GM10248 (cell line): ENCODE results near the gene GPC6.

Experiments used
- CTCF ChIA-PET: fragments of 300-600 bp; sonication (Branson Sonifier 250); formaldehyde crosslinking; extraction: SDS; loops from one replicate; lab custom pipeline; 2021; ENCODE audit warnings: antibody characterized with exemption; lab: Yijun Ruan, JAX
- POLR2A ChIA-PET: fragments of 350-650 bp; sonication (Branson Sonifier 250); formaldehyde crosslinking; extraction: SDS; loops from one replicate; lab custom pipeline; 2020; ENCODE audit warnings: antibody characterized with exemption; lab: Yijun Ruan, JAX
- DNase-seq: peaks from one replicate; pipeline ENCODE4 v3.0.0; 2012; ENCODE audit errors: extremely low spot score
- TF ChIP-seq, protein P1 (sequence below): IDR thresholded peaks from 2 replicates; pipeline ENCODE4 v1.5.1; 2012; ENCODE audit warnings: mild to moderate bottlenecking, low read depth; ENCODE audit errors: extremely low read depth, missing control alignments, control extremely low read depth

GPC6 gene

DNA sequence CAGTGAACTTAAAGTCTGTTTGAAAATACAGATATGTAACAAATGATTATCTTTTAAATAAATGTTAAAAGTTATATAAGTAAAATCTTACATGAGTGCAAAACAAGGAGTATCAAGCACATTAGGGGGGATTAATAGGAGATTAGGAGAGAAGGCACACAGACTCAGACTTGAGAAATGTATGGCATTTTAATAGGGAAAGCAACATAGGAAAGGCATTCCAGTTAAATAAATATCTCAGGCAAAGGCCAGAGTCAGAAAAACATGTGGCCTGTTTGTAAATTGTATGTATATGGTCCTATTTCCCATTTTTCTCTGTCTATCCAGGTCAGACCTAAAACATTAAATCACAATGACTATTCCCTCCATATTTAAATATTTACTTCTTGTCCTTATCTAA is 462.7 kb downstream of the GPC6 start:
- ChIA-PET CTCF (no interaction called here), POLR2A (no interaction called here)
- TF ChIP-seq, protein P1, sequence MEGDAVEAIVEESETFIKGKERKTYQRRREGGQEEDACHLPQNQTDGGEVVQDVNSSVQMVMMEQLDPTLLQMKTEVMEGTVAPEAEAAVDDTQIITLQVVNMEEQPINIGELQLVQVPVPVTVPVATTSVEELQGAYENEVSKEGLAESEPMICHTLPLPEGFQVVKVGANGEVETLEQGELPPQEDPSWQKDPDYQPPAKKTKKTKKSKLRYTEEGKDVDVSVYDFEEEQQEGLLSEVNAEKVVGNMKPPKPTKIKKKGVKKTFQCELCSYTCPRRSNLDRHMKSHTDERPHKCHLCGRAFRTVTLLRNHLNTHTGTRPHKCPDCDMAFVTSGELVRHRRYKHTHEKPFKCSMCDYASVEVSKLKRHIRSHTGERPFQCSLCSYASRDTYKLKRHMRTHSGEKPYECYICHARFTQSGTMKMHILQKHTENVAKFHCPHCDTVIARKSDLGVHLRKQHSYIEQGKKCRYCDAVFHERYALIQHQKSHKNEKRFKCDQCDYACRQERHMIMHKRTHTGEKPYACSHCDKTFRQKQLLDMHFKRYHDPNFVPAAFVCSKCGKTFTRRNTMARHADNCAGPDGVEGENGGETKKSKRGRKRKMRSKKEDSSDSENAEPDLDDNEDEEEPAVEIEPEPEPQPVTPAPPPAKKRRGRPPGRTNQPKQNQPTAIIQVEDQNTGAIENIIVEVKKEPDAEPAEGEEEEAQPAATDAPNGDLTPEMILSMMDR, result no peak
- no peak for DNase-seq

DNA sequence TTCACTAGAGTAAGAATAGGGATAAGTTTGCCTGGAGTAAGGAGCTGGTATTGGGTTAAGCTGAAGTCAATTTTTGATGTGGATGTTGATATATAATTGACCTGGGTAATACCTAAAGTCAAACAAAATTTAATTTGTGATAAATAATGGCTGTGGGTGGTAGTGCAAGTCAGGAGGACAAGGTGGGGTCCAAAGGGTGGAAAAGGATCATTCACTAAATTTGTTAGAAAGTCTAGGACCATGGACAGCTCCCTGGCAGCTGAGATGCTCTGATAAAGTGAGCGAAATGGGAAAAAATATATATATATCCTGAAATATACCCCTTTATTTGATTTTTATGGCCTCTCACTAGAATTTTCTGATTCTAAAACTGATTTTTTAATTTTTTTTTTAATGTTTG is 463.5 kb downstream of the GPC6 start:
- ChIA-PET POLR2A (no interaction called here), CTCF (no interaction called here)
- TF ChIP-seq, protein P1, result no peak
- DNase-seq, result no peak

DNA sequence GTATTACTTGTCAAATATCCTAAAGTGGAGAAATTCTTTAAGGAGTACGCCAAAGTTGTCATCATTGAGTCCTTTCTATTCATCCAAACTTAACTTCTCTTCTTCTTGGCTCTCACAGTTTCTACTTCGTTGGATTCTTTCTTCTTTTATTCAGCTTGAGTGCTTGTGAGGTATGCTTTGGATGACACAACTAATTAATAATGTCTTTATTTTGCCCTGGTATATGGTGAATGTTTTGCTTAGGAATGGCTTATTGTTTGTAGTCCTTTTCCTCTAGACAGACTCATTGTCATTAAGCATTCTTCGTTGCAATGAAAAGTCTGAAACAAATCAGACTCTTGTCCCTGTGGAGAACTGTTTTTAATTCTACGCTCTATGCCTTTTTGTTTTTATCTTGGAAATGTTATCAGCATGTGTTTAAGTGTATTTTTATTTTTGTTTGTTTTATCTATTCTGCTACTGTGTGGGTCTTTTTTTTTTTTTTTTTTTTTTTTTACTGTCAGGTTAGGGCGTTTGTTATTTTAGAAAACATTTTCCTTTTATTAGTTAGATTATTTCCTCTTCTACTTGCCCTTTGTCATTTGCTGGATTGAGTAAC is 471.5 kb downstream of the GPC6 start:
- POLR2A ChIA-PET, result no interaction called here
- TF ChIP-seq, protein P1, result no peak
- DNase-seq, result no peak
- CTCF ChIA-PET, result no interaction called here

DNA sequence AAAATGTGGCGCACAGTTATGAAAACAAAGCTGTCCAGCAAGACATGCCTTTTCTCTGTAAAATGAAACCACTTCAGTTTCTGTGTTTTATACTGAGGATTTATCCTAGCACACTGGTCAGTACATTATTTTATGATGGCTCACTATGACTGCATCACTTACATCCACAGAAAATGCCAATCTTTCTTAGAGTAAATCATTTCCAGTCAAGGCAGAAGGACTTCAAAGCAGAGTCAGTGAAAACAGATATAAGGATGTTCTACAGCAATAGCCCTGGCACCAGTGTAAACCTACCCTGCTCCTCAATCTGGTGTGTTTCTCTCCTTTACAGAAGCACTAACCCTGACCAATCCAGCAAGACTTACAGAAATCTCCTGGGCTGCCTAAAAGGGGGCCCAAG is 473.5 kb downstream of the GPC6 start:
- no peak for DNase-seq
- POLR2A ChIA-PET, result no interaction called here
- TF ChIP-seq, protein P1, result no peak
- CTCF ChIA-PET, result no interaction called here

DNA sequence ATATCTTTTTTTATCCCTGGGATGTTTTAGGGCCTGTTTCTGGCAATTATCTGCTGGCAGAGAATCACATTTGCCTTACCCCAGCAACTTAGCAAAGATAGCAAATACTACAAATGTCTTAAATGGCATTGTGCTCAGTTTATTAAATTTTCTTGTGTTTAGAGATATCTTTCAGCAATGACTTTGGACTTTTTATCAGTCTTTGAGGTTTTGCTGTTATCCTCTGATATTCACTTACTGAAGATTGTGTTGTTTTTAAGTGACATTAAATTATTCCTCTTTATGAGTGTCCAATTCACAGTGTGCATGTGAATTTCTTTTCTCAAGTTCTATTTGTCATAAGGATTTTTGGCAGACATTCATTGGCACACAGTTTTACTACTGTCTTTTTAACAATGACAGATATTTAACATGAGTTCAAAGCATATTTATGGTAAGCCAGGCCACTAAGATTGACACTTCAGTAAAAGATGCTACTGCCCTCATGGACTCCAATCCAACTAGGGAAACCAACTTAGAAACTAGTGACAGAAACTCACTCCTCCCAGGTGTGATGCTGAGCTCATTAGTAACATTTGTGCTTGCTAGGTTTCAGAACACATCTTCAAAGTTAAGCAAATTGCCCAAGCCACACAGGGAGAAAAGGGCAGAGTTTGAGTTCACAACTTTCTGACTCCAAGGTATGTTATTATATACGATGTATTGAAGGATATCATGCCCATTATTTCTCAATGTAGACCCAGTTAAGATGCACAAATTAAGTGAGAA is 481.9 kb downstream of the GPC6 start:
- DNase-seq, result no peak
- POLR2A ChIA-PET, result no interaction called here
- CTCF ChIA-PET, result no interaction called here

DNA sequence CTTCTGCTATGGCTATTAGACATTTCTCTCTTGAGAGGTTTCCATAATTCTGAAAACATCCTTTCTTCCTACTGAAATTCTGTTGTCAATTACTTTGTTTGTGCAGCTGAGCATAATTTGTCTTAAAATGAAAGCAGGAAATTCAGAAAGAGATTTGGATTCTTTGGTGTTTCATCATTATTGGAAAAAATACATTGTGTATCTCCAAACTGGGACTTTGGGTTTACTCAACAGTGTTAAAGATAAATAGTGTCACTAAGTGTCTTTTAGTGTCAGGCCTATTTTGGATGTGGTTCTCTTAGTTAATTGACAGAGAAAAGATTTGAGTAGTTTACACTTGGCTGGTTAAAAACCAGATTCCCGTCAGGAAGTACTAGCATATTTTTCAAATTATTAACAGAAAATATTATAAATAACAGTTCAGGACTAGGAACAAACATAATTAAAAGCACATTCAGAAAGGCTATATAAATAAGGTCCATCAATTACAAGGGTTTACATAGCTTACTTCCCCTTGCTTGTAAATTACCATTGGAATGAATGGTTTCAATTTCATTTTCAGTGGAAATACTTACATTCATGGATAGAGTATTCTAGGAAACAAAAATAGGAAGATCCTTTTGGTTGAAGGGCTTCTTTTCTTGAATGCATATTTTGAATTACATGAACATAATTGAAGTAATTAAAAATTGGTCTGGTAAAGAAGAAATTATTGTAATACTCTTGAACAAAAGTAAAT is 483.1 kb downstream of the GPC6 start:
- POLR2A ChIA-PET, result no interaction called here

More for the DNA sequence above, 481.9 kb downstream of the GPC6 start:
- TF ChIP-seq, protein P1, result no peak

More for the DNA sequence above, 483.1 kb downstream of the GPC6 start:
- TF ChIP-seq, protein P1, result no peak
- CTCF ChIA-PET, result no interaction called here
- DNase-seq, result no peak
